Stimulated activated CD4-positive, alpha-beta T cell treated with anti-CD3 and anti-CD28 coated beads, Interleukin-1b, Interleukin-23, amount 100 ng/mL, for 48 hours (primary cell): Measurements from ENCODE around the gene TOX3.

Experiments
- DNase-seq: peaks from one replicate; pipeline ENCODE4 v3.0.0-alpha.2; 2020

The TOX3 gene

DNA sequence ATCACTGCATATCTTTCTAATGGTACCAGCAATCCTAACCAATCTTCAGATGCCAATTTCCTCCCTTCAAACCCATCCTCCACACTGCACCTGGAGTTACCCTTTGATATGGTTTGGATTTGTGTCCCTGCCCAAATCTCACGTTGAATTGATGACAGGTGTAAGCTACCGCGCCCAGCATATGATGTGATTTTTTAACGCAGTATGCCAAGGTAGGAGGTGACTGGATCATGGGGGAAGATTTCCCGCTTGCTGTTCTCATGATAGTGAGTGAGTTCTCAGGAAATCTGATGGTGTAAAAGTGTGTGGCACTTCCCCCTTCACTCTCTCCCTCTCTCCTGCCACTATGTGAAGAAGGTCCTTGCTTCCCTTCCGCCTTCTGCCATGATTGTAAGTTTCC lies 57.0 kb downstream of the TOX3 start:
- DNase-seq = no peak

DNA sequence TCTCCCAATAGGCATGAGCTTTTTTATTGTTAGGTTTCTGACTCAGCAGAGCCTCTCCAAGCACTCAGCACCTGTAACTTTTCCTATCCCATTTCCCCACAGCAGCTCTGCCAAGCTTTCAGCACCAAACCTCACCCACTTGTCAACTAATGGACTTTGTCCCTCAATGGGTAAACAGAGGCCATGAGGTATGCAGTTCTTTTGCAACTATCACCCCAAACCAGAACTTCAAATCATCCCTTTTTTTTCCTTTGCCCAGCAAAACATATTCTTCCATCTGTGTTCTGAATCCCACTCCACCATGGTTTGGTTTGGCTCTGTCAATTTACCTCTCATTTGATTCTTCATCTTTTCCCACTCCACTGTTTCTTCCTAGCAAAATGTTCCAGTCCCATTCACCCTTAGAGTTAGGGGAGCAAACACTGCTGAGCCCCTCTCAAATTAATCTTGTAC lies 58.1 kb downstream of the TOX3 start:
- DNase-seq = no peak

DNA sequence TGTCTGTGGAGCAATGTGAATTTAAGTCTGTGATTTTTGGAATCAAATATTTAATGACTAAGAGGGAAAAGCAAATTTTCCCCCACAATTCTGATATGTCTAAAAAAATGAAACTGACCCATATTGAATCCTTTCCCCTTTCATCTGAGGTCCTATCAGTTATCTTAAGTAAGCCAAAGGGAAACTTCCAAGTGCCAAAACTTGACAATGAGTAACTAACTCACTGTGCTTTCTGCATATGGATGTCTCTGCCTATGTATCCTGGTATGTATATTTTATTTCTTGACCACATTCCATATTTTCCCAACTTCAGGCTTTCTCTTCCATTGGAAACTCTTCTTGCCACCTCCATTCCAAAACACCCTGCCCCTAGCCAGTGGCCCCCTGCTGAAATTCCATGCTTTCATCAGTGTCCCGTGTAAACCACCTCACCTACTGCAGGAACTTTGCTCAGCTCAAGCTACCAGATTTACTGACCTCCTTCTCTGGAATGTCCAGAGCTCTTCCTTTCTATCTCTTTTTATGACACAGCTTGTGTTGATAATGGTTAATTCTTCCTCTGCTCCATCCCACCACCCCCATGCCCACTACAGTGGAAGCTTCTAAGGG lies 59.0 kb downstream of the TOX3 start:
- no peak for DNase-seq

DNA sequence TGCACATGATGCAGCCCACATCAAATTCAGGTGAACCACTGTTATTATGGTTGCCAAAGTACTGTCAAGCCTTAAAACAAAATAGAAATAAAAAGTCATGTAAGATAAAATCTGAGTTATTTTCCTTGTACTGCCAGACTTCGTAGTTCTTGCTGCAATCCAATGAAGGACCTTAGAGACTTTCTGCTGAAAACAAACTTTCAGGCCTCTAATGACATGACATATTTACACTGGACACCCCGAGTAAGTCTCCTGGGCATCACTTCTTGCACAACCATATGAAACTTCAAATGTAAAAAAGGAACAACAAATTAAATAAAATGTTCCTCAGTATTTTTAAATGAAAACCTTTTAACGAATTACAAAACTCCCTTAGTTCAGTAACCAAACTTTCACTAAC lies 66.7 kb downstream of the TOX3 start:
- no peak for DNase-seq

DNA sequence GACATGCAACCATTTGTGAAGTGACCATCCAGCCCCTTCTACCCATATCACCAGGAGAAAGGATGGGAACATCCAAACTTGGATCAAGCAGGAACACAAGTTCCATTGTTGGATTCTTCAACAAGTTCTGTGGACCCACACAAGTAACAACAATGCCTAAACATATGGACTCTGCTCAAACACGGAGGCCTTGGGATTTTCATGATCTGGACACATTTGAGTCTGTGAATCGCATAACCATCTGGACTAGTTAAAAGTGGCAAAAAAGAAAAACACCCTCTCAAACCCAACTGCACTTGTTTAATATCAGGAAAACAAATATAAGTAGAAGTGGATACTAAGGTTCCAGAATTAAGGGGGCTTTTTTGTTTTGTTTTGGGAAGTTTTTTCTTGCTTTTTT lies 70.8 kb downstream of the TOX3 start:
- DNase-seq = no peak

DNA sequence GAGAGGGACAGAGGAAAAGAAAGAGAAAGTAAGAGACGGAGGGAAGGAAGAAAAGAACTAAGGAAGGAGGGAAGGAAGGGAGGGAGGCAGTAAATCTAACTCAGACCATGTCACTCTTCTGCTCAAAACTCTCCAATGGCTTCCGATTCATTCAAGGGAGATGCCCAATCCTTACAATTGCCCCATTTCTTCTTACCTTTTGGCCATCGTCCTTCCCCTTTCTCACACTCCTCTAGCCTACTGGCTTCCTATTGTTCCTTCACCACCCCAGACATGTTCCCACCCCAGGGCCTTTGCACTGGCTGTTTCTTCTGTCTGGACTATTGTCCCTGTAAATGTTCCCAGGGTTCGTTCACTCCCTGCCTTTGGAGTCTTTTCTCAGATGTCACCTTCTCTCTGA lies 72.3 kb downstream of the TOX3 start:
- DNase-seq = no peak

DNA sequence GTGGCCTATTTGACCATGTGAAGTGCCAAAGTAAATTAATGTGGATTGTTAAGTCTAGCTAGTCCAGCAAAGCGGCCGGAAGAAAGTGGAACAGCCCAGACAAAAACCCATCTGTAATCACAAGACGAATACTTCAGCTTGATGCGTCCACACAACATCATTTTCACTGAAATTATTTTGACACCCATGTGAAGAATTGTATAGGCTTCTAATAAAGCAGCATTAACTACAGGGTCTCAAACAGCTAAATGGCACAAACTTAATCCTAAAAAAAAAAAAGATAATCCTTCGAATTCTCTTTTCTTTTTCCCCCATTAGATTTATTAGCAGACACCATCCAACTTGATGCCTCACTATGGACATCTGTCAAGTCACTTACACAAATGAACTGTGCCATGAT lies 73.8 kb downstream of the TOX3 start:
- DNase-seq = no peak

DNA sequence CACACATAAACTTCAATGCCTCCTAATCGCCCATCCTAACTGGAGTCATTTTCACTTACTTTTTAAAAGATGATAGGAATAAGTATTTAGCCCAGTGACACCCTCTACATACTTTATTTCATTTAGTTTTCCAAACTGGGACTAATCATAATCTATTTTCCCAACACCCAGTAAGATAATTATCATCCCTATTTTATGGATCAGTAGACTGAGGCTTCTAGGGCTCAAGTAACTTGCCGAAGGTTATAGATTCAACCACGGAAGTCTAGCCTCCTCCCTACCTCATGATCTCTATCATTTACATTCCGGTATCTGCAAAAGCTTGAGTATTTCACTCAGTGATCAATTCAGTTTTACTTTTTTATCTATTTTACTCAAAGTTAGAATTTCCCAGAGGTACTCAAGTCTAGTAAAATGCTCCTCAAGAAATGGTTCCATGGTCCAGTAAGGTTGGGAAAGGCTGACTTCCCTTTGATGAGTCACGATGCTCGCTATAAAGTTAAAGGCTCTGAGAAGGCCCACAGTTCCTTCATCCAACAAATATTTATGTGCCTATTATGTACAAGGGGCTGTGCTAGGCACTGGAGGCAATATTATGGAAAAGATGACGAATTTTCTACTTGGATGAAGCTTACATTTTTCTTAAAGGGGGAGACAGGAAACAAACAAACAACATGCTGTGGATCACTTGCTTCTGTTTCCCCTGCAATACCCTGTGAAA lies 75.1 kb downstream of the TOX3 start:
- DNase-seq = no peak

DNA sequence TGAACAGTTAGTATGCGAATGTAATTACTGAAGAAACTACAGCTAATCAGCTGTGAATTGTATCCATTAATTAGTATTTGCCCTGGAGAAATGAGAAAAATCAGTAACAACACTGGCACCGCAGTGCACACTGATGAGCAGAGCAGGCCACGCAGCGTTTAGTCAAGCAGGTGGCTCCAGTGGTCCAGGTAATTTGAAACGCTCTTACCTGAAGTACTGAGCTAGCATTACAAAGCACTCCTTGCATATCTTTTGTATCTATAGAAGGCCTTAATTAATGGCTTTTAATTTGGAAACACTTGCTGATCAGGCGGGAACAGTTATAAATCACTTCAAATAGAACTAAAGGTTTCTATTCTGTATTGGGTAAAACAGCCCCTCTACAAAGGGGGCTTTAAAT lies 76.4 kb downstream of the TOX3 start:
- no peak for DNase-seq

DNA sequence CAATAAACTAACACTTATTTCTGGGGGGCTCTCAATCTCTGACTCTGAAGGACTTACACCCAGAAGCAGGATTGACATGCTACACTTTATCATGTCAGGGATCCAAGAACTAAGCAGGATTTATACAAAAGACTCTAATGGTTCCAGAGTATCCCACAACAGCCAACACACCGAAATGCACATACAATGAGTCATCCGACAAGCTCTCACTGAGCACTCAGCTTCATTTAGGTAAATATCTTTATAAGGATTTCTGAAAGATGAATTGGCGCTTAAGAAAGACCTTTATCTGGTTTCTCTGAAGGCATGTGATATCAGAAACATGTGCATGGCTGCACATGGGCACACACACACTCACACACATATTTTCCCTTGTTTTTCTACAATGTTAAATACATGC lies 77.2 kb downstream of the TOX3 start:
- no peak for DNase-seq

DNA sequence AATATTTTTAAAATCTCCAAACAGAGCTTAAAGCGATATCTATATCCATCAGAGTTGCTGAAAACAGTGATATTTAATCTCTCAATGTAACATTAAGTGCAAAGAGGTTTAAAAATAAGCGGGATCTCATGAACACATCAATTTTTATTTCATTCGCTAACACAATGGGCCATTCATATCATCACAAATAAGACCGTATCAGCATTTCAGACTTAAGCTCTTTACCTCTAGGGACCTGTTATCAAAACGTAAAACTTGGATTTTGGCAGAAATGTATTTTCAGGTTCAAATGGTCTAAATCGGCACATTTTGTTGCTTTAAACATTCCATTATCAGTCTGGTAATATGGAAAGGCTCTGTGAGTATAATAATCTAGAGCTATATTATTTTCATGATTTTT lies 77.9 kb downstream of the TOX3 start:
- DNase-seq = no peak

DNA sequence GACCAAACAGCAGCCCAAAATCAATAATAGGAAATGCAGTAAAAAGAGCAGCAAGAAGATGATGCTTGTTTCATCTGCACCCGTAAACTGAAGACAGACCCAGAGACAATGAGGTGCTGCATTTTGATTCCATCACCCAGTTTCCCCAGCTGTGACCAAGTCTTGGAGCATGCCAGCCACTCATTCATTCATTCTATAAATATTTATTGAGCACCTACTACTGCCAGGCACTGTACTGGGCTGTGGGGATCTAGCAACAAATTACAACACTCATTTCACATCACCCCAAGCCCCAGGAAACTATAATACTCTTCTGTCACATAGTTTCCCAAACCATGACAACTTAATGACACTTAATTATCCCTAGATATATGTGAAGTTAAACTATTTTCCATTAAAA lies 79.2 kb downstream of the TOX3 start:
- DNase-seq = no peak

DNA sequence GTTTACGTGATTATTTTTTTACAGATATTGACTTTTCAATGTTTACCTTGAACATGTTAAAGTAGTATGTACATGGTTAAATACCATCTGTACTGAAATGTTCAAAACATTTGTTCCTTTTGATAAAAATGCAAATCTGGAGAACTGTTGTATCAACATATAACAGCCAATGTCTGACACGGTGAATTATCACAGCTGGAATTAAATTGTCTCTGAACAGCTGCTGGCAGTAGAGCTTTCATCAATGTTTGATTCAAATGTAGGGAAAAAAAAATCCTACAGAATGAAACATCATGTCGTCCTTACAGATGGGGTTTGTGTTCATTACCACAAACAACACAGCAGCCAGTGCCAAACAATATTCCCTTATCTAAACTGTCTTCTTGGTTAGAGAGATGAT lies 79.9 kb downstream of the TOX3 start:
- DNase-seq = no peak

DNA sequence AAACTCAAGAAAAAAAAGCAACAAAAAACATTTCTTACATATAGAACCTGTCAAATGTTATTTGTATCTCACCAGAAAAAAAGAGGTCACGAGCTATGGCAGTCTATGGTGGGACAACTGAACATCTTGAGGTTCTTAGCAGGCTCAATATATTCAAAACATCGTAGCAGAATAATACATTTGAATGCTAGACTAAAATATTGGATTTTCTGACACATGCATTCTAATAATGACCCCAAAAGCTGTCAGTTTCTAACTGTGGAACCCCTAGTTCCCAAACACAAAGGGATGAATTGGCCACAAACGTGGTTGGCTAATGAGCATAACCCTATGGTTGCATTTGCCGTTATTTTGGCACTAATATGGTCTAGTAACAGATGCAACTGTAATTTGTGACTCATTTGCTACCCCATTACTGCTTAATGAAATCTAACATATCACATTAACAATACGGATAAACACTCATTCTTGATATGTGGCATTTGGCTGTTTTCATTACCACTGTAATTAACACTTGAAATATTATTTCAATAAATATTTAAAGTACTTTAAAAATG lies 81.2 kb downstream of the TOX3 start:
- no peak for DNase-seq

DNA sequence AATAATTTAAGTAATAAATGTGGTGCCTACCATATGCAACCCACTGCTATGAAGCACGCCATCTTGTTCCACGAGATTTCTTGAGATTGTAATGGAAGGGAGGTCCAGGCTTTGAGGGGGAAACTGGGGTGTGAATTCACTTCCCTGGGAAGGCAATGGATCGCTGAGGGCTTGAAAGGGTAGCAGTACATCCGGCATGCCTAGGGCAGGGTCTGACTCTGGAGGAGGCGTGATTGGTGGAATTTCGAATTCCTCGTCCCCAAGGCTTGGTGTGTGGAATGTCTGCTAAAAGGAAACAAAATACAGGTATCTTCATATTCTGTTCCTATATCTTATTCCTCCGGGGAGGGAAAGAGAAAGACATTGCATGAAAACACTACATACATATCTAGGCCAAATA lies 83.0 kb downstream of the TOX3 start:
- no peak for DNase-seq

DNA sequence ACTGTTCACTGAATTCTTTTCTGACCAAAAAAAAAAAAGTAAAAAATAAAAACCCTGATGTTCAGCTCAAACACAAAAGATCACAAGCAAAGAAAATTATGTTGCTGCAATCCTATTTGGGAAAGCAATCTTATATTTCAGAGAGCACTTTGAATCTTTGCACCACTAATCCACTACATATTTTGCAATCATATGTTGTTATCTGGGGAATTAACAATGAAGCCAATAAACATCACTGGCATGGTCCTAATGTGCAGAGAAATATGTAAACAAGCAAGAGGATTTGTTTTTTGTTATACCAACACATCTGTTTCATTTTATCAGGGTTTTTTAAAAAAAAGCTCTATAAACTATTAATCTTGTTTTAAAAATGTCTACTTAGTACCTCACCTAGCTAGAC lies 84.1 kb downstream of the TOX3 start:
- DNase-seq = no peak

DNA sequence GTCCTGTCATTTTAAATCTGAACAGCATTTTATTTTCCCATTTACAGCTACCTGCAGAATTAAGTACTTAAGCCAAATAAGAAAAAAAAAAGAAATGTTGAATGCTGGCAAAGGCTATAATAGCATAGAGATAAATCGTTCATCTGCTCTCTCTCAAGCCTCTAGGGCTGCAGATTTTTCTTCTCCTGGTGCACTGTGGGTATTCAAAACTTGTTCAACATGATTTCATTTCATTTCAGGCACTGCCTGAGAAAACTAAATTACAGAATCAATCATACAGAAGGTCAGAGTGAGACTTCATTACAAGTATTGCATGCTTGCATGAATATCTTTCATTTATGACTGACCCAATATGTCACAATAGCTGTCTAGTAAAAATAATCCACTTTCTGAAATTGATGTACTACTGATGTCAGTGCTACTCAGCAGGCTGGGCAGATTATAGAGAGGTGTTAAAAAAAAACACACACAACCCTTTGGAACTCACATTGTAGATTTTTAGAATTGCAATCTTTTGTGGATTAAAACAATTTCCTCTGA lies 86.2 kb downstream of the TOX3 start:
- no peak for DNase-seq

DNA sequence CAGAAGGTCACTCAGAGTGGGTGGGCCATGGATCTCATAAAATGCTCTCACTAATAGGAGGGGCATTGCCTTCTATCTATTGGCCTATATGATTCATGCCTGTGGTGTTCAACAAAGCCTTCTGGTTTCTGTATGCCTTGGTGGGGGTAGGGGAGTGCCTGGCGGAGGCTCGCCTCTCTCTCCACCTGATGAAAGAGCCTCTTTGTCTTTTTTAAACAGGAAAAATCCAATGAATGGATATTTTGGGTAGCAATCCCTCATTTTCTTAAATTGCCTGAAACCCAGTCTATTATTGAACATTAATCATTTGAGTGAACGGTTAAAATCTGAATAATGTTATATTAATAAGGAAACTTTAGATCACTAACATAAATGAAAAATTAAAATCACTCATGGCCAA lies 90.6 kb downstream of the TOX3 start:
- no peak for DNase-seq

DNA sequence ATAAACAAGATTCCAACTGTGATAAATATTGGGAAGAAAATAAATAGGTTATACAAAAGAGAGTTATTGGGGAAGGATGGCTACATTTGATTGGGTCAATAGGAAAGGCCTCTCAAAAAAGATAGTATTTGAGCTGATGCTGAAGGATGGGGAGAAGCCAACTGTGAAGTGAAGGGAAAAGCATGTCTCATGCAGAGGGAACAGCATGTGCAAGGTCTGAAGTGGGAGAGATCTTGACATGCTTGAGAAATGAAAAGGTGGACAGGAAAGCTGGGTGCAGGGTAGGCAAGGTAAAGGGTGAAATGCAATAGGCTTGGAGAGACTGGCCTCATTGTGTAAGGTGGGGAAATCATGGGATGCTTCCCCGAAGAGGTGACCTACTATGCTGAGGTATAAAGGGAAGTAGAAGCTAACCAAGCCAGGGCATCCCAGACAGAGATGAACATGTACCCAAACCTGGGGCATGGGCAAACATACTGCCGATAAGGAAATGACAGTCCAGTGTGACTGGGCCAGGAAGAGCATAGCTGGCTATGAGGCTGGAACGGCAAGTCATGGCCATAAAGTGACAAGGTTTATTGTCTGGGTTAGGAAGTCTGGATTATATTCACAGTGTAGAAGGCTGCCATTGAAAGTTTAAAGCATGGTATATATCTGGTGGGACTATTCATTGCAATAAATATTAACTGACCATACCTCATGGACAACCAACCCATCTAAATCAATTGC lies 91.2 kb downstream of the TOX3 start:
- no peak for DNase-seq

DNA sequence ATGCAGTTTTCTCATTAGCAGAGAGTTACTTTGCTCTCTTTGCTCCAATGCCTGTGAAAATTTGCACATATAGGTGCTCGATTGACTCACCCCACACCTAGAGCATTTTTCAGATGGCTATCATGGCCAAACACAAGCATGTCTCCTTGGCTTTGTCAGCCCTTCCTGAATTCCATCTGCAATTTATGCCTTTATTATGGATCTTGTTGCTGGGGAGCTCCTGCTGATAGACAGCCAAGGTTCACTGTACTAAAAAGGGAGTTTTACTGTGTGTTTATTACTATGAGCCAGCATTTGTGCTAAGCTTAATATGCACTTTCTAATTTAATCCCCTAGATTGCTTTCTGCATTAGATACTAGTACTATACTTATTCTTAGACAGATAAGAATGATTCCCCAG lies 93.3 kb downstream of the TOX3 start:
- no peak for DNase-seq

DNA sequence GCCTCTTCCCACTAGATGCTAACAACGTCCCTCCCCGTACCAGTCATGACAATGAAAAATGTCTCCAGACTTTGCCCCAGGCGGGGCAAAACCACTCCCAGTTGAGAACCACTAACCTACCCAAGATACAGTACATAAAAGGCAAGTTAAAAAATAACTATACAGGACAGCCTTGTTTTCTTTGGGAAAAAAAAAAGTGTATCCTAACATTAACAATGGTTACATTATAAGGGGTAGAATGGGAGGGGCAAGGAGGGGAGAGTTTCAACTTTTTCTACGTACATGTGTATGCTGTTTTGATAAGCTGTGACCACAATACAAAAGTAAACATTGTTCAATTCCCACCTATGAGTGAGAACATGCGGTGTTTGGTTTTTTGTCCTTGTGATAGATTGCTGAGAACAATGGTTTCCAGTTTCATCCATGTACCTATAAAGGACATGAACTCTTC lies 94.9 kb downstream of the TOX3 start:
- no peak for DNase-seq

DNA sequence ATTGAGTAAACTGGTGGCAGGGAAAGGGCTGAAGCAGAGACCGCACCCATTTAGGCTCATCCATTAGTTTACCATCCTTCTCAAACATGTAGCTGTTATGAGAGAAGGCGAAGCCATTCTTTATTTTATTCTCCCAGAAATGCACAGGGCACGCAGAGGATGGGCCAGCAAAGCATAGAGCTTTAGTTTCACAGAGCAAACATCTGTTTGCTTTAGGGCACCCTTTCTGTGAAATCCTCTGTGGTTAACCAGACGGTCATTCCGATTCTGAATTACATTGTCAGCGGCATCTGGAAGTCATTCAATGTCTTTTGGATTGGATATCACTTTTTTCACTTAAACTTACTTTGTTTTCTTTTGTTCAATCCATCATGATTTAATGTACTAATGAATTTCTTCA lies 96.0 kb downstream of the TOX3 start:
- DNase-seq = no peak

DNA sequence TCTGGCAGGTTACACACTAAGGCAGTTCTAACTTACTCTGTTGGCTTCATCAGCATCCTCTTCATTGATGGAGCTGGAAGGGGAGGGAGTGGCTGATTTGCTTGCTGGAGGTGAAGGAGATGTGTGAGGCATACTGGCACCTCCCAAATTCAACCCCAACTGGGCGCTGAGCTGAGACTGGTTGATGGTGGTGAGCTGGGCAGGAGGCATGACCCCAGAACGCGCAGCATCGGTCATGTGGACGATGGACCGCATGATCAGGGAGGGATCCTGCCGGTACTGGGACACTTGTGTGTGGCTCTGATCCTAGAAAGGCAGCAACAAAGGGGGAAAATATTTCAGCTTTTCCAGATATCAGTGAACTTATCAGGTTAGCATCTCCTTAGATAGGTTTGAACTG lies 96.7 kb downstream of the TOX3 start:
- DNase-seq = no peak

DNA sequence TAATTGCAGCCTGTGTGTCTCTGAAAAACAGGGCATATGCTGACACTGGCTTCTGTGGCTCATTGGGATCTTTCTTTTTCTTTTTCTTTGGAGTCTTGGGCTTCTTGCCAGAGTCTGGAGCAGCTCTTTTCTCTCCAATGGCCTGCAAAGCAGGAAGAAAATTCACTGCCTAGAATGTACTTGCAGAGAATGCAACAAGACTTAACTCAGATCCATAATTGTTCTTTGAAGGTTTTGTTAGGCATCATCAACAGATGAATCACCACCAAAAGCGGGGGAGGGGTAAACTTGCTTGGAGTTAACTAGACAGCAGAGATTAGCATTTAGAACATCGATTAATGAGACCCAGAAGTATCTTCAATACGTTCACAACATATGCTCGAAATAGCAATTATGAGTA lies 100.9 kb downstream of the TOX3 start:
- DNase-seq = no peak
